Stimulated activated CD8-positive, alpha-beta memory T cell treated with anti-CD3 and anti-CD28 coated beads, Interleukin-15, amount 100 ng/mL, for 48 hours (primary cell): ENCODE data around the gene ANKRD17.

ENCODE experiments used
- DNase-seq, 2 donors: peaks; one replicate each; pipeline ENCODE4 v3.0.0-alpha.2; 2020; ENCODE audit warnings: low read depth in 2 of 2

ANKRD17 gene

DNA sequence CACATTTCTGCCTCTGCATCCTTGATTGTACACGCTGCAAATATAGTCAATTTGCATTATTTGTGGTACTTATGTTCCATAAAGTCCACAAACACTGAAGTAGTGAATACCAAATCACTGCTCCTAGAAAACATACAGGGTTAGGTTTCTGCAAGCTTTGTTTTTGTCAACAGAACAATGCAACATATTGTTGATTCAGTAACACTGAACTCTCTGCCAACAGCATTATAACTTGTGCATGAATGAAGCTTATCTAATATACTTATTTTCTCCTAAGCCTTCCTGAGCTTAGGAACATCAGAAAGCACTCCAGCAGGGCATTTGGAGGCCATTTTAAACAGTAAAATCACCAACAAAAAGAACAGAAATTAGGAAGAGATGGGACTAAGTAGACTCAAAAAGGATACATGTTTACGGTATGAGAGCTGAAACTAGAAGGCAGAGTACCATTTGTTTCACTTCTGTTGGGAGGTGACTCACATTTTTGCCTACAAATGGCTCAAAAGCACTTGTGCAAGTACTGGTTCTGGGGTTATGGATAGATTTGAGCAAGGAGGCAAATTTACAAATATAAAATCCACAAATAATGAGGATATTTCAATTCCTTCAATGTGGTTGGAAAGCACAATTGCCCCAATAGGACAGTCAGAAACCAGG is 203.2 kb downstream of the ANKRD17 start:
- no peak for DNase-seq

DNA sequence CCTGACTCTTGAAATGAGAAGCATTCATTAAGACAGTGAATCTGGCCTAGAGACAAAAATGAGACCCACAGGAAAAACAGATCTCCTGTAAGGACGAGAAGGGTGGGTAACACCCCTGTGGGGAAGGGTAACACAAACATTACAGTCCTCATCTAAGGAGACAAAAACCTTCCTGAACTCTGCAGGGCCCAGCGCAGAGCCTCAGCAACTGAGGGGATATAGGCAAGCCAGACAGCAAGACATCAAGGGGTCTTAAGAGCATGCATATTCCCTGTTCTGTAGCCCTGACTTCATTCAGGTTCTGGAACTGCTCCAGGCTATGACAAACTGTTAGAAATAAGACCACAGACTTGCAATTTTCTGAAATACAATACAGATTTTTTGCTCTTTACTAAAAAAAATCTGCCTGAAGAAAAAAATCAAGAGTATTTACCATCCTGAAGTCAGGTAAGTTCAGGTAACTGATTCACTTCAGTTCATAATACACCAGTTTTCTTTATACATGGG is 204.6 kb downstream of the ANKRD17 start:
- no peak for DNase-seq

DNA sequence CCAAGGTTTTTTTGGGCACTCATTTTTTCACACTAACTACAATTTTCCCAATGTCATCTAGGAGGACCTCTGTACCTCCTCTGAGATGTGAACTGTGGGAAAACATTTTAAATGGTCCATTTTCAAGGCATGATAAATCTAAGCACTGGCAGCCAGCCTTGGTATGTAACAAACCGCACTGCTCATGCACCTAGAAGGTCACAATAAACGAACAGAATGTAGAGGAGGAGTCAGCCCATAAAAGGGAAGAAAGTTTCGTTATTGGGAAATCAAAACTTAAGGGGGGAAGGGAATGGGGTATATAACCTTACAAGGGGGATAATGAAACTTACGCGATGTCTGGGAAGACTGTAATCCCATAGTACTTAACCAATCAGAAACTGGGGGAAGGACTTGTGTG is 205.5 kb downstream of the ANKRD17 start:
- no peak for DNase-seq

DNA sequence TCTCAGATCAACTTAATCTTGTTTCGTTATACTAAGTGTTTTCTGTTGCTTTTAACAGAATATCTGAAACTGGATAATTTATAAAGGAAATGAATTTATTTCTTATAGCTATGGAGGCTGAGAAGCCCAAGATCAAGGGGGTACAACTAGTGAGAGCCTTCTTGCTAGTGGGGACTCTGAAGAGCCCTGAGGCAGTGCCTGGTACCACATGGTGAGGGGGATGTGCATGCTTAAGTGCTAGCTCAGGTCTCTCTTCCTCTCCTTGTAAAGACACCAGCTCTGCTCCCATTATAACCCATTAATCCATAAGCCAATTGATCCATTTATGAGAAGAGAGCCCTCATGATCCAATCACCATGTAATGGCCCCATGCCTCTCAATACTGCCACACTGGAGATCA is 207.0 kb downstream of the ANKRD17 start:
- DNase-seq = no peak

DNA sequence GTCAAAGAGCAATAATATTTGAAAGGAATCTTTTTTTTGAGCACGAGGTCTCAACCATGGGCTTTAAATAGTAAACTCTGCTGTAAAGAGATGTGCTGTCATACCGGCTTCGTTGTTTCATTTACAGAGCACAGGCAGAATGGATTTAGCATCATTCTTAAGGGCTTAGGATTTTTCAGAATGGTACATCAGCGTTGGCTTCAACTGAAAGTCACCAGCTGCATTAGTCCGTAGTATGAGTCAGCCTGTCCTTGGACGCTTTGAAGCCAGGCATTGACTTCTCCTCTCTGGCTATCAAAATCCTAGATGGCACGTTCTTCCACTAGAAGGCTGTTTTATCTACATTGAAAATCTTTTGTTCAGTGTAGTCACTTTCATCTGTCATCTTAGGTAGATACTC is 212.7 kb downstream of the ANKRD17 start:
- no peak for DNase-seq

DNA sequence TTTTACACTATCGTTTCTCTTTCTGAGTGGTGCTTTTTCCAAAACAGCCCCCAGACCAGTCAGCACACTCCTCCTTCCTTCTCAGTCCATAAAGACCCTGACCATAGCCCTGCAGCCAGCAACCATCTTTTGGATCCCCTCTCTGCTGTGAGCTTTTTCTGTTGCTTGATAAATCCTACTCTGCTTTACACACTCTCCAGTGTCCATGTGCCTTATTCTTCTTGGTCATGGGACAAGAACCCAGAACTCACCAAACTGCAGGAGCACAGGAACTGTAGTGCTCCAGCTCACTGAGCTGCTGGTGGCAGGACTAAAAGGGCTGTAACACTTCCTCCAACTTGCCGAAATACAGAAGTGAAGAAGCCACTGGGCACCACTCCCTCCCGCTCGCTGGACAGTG is 221.5 kb downstream of the ANKRD17 start:
- DNase-seq = no peak

DNA sequence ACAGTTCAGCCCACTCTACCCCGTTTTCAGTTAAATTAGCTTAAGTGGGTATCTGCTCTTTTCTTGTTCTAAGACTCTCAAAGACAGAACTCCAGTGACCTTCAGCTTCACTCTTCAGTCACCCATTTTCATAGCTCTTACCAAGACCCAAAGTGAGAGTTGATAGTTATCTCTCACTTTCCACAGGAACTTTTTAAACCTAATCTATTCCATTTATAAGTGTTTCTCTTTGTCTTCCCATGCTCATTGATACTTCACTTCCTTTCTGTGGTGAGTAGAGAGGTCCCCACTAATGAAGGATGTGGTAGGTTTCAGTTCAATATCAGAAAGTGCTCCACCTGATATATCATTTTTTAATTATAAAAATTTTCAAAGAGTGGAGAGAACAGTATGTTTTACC is 222.5 kb downstream of the ANKRD17 start:
- no peak for DNase-seq

DNA sequence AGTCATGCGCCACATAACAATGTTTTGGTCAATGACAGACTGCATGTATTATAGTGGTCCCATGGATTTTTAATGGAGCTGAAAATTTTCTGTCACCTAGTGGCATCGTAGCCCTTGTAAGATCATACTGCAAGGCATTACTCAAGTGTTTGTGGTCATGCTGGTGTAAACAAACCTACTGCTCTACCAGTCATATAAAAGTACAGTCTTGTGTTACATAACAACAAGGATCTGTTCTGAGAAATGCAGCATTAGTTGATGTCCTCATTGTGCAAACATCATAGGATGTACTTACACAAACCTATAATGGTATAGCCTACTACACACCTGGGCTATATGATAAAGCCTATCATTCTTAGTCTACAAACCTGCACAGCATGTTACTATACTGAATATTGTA is 223.7 kb downstream of the ANKRD17 start:
- no peak for DNase-seq

DNA sequence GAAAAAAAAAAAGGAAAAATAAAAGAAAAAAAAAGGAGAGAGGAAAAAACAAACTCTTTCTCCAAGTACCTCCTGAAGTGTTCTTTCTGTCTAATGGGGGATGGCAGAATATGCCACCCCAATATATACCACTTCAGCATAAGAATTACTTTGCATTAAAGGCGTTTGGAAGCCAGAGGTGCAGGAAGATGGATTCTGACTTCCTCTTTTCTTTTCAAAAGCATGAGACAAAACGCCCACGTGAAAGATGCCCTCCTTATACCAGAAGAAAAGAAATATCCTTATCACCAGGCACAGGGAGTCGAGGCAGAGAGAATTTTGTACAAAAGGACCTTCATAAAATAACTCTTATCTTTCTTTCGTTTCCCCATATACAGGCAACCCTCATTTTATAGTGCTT is 230.0 kb downstream of the ANKRD17 start:
- no peak for DNase-seq
